ENCODE results near the gene BRPF1. TPM values are rescaled to one million over a fixed set of nuclear protein-coding genes. Genes with fewer than 3 reads are reported as not detected.

BRPF1 gene
- total RNA-seq, 1 experiment from 2014 or later: 24.0 TPM

- H3K4me3 ChIP-seq (ENCODE audit: insufficient read depth, low read depth, low read length): no peak overlapping the region
- H3K27me3 ChIP-seq (ENCODE audit: control insufficient read depth, insufficient read depth, low read length): peaks cover 2% of the 10 kb centered on the region; the same call in 1 of the 2 replicates
- H3K36me3 ChIP-seq (replicated peaks; ENCODE audit: control insufficient read depth, insufficient read depth, low read length): no peaks in the 10 kb centered on the region
- DNase-seq: no peak
These were observed 14.6 kb upstream of the BRPF1 start for GRCh38 chr3:9716801-9717555.

GRCh38 chr3:9717563-9717962 lies 14.0 kb upstream of the BRPF1 start:
- Histone ChIP-seq H3K4me3 (ENCODE audit: insufficient read depth, low read depth, low read length) (no peak overlapping the region), H3K36me3 (replicated peaks; ENCODE audit: control insufficient read depth, insufficient read depth, low read length) (no peaks in the 10 kb centered on the region), H3K27me3 (ENCODE audit: control insufficient read depth, insufficient read depth, low read length) (no peaks in the 10 kb centered on the region; the same call in 1 of the 2 replicates)
- DNase-seq: no peak

GRCh38 chr3:9718118-9718517 lies 13.4 kb upstream of the BRPF1 start:
- H3K4me3 ChIP-seq (ENCODE audit: insufficient read depth, low read depth, low read length): no peak overlapping the region
- no peaks in the 10 kb centered on the region; the same call in 1 of the 2 replicates for H3K27me3 ChIP-seq (ENCODE audit: control insufficient read depth, insufficient read depth, low read length)
- DNase-seq: no peak
- H3K36me3 ChIP-seq (replicated peaks; ENCODE audit: control insufficient read depth, insufficient read depth, low read length): no peaks in the 10 kb centered on the region

- Histone ChIP-seq H3K27me3 (ENCODE audit: control insufficient read depth, insufficient read depth, low read length) (no peaks in the 10 kb centered on the region; the same call in 1 of the 2 replicates), H3K4me3 (ENCODE audit: insufficient read depth, low read depth, low read length) (no peak overlapping the region), H3K36me3 (replicated peaks; ENCODE audit: control insufficient read depth, insufficient read depth, low read length) (no peaks in the 10 kb centered on the region)
- DNase-seq: no peak
These were observed 10.4 kb upstream of the BRPF1 start for GRCh38 chr3:9721015-9721699.

- DNase-seq: no peak
- Histone ChIP-seq H3K36me3 (replicated peaks; ENCODE audit: control insufficient read depth, insufficient read depth, low read length) (no peaks in the 10 kb centered on the region), H3K4me3 (ENCODE audit: insufficient read depth, low read depth, low read length) (no peak overlapping the region), H3K27me3 (ENCODE audit: control insufficient read depth, insufficient read depth, low read length) (no peaks in the 10 kb centered on the region; the same call in 1 of the 2 replicates)
These were observed 9.9 kb upstream of the BRPF1 start for GRCh38 chr3:9721700-9722060.

- no peak for DNase-seq
- H3K27me3 ChIP-seq (ENCODE audit: control insufficient read depth, insufficient read depth, low read length): no peaks in the 10 kb centered on the region; the same call in 1 of the 2 replicates
- no peaks in the 10 kb centered on the region for H3K36me3 ChIP-seq (replicated peaks; ENCODE audit: control insufficient read depth, insufficient read depth, low read length)
- no peak overlapping the region for H3K4me3 ChIP-seq (ENCODE audit: insufficient read depth, low read depth, low read length)
These were observed 5.6 kb upstream of the BRPF1 start for GRCh38 chr3:9725775-9726515.

- Histone ChIP-seq H3K27me3 (ENCODE audit: control insufficient read depth, insufficient read depth, low read length) (no peaks in the 10 kb centered on the region; the same call in 1 of the 2 replicates), H3K4me3 (ENCODE audit: insufficient read depth, low read depth, low read length) (peak overlapping the region; percentile 26; the same call in 1 of the 2 replicates), H3K36me3 (replicated peaks; ENCODE audit: control insufficient read depth, insufficient read depth, low read length) (no peaks in the 10 kb centered on the region)
- peak; percentile 84 for DNase-seq
These were observed 4.4 kb upstream of the BRPF1 start for GRCh38 chr3:9727041-9727595.

GRCh38 chr3:9727743-9728142 lies 3.8 kb upstream of the BRPF1 start:
- Histone ChIP-seq H3K36me3 (replicated peaks; ENCODE audit: control insufficient read depth, insufficient read depth, low read length) (no peaks in the 10 kb centered on the region), H3K27me3 (ENCODE audit: control insufficient read depth, insufficient read depth, low read length) (no peaks in the 10 kb centered on the region; the same call in 1 of the 2 replicates), H3K4me3 (ENCODE audit: insufficient read depth, low read depth, low read length) (no peak overlapping the region)
- no peak for DNase-seq

GRCh38 chr3:9729419-9729818 lies 2.1 kb upstream of the BRPF1 start:
- peak; percentile 8 for DNase-seq
- peaks cover 1% of the 10 kb centered on the region for H3K36me3 ChIP-seq (replicated peaks; ENCODE audit: control insufficient read depth, insufficient read depth, low read length)
- H3K4me3 ChIP-seq (ENCODE audit: insufficient read depth, low read depth, low read length): no peak overlapping the region
- no peaks in the 10 kb centered on the region for H3K27me3 ChIP-seq (ENCODE audit: control insufficient read depth, insufficient read depth, low read length)

GRCh38 chr3:9730657-9731205 lies 804 bp upstream of the BRPF1 start:
- peak; percentile 92 for DNase-seq
- H3K4me3 ChIP-seq (ENCODE audit: insufficient read depth, low read depth, low read length): peak overlapping the region; percentile 41

GRCh38 chr3:9732080-9732739 lies 675 bp downstream of the BRPF1 start:
- Histone ChIP-seq H3K27me3 (ENCODE audit: control insufficient read depth, insufficient read depth, low read length) (no peaks in the 10 kb centered on the region), H3K36me3 (replicated peaks; ENCODE audit: control insufficient read depth, insufficient read depth, low read length) (peaks cover 15% of the 10 kb centered on the region), H3K4me3 (ENCODE audit: insufficient read depth, low read depth, low read length) (peak overlapping the region; percentile 85)
- DNase-seq: peak; percentile 82

More at GRCh38 chr3:9730657-9731205, 804 bp upstream of the BRPF1 start:
- Histone ChIP-seq H3K36me3 (replicated peaks; ENCODE audit: control insufficient read depth, insufficient read depth, low read length) (peaks cover 6% of the 10 kb centered on the region), H3K27me3 (ENCODE audit: control insufficient read depth, insufficient read depth, low read length) (no peaks in the 10 kb centered on the region)

- no peak for DNase-seq
- H3K36me3 ChIP-seq (replicated peaks; ENCODE audit: control insufficient read depth, insufficient read depth, low read length): peaks cover 18% of the 10 kb centered on the region
- peak overlapping the region; percentile 85 for H3K4me3 ChIP-seq (ENCODE audit: insufficient read depth, low read depth, low read length)
- no peaks in the 10 kb centered on the region for H3K27me3 ChIP-seq (ENCODE audit: control insufficient read depth, insufficient read depth, low read length)
These were observed 1.2 kb downstream of the BRPF1 start for GRCh38 chr3:9732740-9733115.

- no peak overlapping the region for H3K4me3 ChIP-seq (ENCODE audit: insufficient read depth, low read depth, low read length)
- DNase-seq: no peak
- H3K36me3 ChIP-seq (replicated peaks; ENCODE audit: control insufficient read depth, insufficient read depth, low read length): peaks cover 52% of the 10 kb centered on the region
- H3K27me3 ChIP-seq (ENCODE audit: control insufficient read depth, insufficient read depth, low read length): no peaks in the 10 kb centered on the region
These were observed 5.3 kb downstream of the BRPF1 start for GRCh38 chr3:9736831-9737230.

GRCh38 chr3:9739181-9739580 lies 7.6 kb downstream of the BRPF1 start:
- DNase-seq: no peak
- no peak overlapping the region for H3K4me3 ChIP-seq (ENCODE audit: insufficient read depth, low read depth, low read length)
- no peaks in the 10 kb centered on the region for H3K27me3 ChIP-seq (ENCODE audit: control insufficient read depth, insufficient read depth, low read length)
- H3K36me3 ChIP-seq (replicated peaks; ENCODE audit: control insufficient read depth, insufficient read depth, low read length): peaks cover 68% of the 10 kb centered on the region

Measured in H7 (cell line).